Activated CD4-positive, alpha-beta T cell treated with anti-CD3 and anti-CD28 coated beads, Interleukin-2, amount 10 ng/mL, durations not matched to agents 7 days and 5 days (primary cell): ENCODE results near the gene MTHFD2L. TPM values are rescaled to one million over a fixed set of nuclear protein-coding genes. Genes with fewer than 3 reads are reported as not detected.

ENCODE experiments used
- CTCF ChIA-PET: fragments of 350-600 bp; sonication (Branson Sonifier 250); formaldehyde crosslinking; loops from one replicate; lab custom pipeline; 2021; ENCODE audit warnings: antibody characterized with exemption; lab: Charles Lee
- POLR2A ChIA-PET: fragments of 350-600 bp; sonication (Branson Sonifier 250); formaldehyde crosslinking; loops from one replicate; lab custom pipeline; 2021; ENCODE audit warnings: antibody characterized with exemption; lab: Charles Lee
- DNase-seq: peaks from one replicate; pipeline ENCODE4 v3.0.0-alpha.2; 2020
- H3K27ac Mint-ChIP-seq: one replicate; pipeline ENCODE4 v1.8.0; 2021; ENCODE audit warnings: mild to moderate bottlenecking, moderate library complexity, mixed read lengths
- H3K27me3 Mint-ChIP-seq: one replicate; pipeline ENCODE4 v1.8.0; 2021; ENCODE audit warnings: mixed read lengths
- H3K36me3 Mint-ChIP-seq: one replicate; pipeline ENCODE4 v1.8.0; 2021; ENCODE audit warnings: low read depth, mixed read lengths
- H3K4me1 Mint-ChIP-seq: one replicate; pipeline ENCODE4 v1.8.0; 2021; ENCODE audit warnings: mixed read lengths
- H3K4me3 Mint-ChIP-seq: one replicate; pipeline ENCODE4 v1.8.0; 2021; ENCODE audit warnings: mild to moderate bottlenecking, moderate library complexity, mixed read lengths
- H3K9me3 Mint-ChIP-seq: one replicate; pipeline ENCODE4 v1.8.0; 2021; ENCODE audit warnings: mixed read lengths
- total RNA-seq, 2 experiments: library from RNA; stranded (reverse); gene quantifications; one replicate each; pipeline ENCODE4 v1.2.3, GENCODE V29; 2021

MTHFD2L gene
- total RNA-seq, 2 experiments from 2014 or later, result 7.9 to 8.9 TPM

DNA sequence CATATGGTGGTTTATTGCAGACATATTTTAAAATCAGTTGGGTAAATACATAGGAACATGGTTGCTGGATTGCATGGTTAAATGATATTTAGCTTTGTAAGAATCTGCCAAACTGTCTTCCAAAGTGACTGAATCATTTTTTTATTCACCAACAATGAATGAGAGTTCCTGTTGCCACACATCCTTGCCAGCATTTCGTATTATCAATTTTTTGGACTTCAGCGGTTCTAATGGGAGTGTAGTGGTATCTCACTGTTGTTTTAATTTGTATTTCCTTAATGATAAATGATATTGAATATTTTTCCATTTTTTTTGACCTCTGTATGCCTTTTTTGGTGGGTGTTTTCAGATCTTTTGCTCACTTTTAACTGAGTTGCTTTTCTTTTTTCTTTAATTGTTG is 1.4 kb upstream of the MTHFD2L start:
- H3K27ac Mint-ChIP-seq, result no peak overlapping the region
- H3K36me3 Mint-ChIP-seq, result peaks cover 12% of the 10 kb centered on the region
- H3K27me3 Mint-ChIP-seq, result peaks cover 29% of the 10 kb centered on the region
- ChIA-PET CTCF (no interaction called here), POLR2A (no interaction called here)
- peaks cover 33% of the 10 kb centered on the region for H3K4me1 Mint-ChIP-seq
- DNase-seq, result no peak
- peak overlapping the region; percentile 77 for H3K4me3 Mint-ChIP-seq
- no peaks in the 10 kb centered on the region for H3K9me3 Mint-ChIP-seq

GRCh38 chr4:74157154-74157553 is 764 bp upstream of the MTHFD2L start:
- H3K27ac Mint-ChIP-seq, result peak overlapping the region; percentile 11
- peaks cover 14% of the 10 kb centered on the region for H3K36me3 Mint-ChIP-seq
- peaks cover 33% of the 10 kb centered on the region for H3K4me1 Mint-ChIP-seq
- H3K4me3 Mint-ChIP-seq, result peak overlapping the region; percentile 77
- no peaks in the 10 kb centered on the region for H3K9me3 Mint-ChIP-seq
- ChIA-PET POLR2A (interaction anchor here (0.6 kb wide), 1 partner anchor 430 kb away, joined by 9 read pairs; no protein-coding TSS in a partner anchor), CTCF (no interaction called here)
- no peak for DNase-seq
- peaks cover 29% of the 10 kb centered on the region for H3K27me3 Mint-ChIP-seq

GRCh38 chr4:74158466-74159142 is 686 bp downstream of the MTHFD2L start:
- Mint-ChIP-seq H3K9me3 (no peaks in the 10 kb centered on the region), H3K36me3 (peaks cover 16% of the 10 kb centered on the region), H3K4me3 (peak overlapping the region; percentile 85), H3K27me3 (peaks cover 18% of the 10 kb centered on the region), H3K4me1 (peaks cover 33% of the 10 kb centered on the region), H3K27ac (peak overlapping the region; percentile 96)
- ChIA-PET POLR2A (no interaction called here), CTCF (no interaction called here)
- DNase-seq, result no peak

DNA sequence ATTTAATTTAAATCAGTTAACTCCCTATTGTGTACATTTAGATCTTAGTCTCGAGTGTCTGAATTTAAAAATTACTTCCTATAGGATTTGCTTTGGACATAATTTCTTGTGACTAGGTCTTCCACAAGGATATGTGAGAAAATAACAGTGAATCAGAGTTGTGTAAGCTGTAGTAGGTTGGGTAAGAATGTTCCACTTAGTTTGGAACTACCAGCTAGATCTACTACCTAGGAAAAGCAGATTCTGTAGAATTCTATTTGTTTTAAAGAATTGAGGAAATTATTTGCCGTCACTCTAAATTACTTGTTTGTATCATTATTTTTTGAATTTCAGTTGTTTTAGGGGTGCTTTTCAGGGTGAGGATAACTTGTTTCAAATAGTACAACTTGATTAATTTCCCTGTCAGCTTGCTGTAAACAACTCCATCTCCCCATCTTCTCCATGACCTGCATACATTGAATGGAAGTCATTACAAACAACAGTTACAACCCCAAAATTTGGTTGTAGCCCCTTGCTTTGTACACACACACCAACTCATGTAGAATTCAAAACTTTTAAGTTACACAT is 1.3 kb downstream of the MTHFD2L start:
- Mint-ChIP-seq H3K36me3 (peaks cover 18% of the 10 kb centered on the region), H3K27me3 (peaks cover 14% of the 10 kb centered on the region), H3K9me3 (no peaks in the 10 kb centered on the region), H3K4me3 (peak overlapping the region; percentile 85), H3K4me1 (peaks cover 33% of the 10 kb centered on the region), H3K27ac (peak overlapping the region; percentile 96)
- POLR2A ChIA-PET, result no interaction called here
- DNase-seq, result no peak
- CTCF ChIA-PET, result no interaction called here

DNA sequence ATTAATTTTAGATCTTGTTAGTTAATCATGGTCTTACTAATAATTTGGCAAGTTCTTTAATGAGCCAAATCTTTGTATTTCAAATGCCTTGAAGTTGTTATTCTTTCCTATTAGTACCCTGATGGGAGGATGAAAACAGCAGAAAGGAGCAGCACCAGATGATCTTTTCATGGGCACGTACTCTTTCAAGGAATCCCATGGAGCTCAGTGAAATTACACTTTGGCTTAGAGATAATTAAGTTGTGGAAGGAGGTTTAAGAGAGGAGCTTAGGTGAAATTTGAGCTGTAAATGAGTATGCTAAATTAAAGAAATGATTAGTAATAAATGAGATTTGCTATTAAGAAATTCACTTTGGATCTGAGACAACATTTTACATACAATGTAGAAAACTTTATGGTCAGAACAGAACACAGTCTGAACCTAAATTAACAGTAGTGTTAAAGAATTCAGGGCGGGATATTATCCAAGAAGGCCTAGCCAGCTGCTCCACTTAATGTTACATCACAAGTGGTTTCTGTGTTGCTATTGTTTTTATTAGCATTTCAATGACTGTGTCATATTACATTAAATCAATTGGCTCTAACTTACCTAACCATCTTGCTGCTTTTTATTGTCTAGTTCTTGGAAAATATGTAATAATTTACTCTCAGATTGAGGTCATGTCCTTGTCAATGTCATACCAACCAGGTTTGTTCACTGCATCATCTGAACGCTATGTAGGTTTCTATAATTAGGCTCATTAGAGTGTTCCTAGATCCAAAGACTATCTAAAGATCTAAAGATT is 3.9 kb downstream of the MTHFD2L start:
- peaks cover 23% of the 10 kb centered on the region for H3K36me3 Mint-ChIP-seq
- no peak for DNase-seq
- H3K27ac Mint-ChIP-seq, result no peak overlapping the region
- no peak overlapping the region for H3K4me3 Mint-ChIP-seq
- ChIA-PET CTCF (interaction anchor here (0.7 to 1.0 kb wide), 2 partner anchors 27 to 48 kb away, joined by 3 to 4 read pairs; no protein-coding TSS in a partner anchor), POLR2A (no interaction called here)
- peaks cover 31% of the 10 kb centered on the region for H3K4me1 Mint-ChIP-seq
- H3K27me3 Mint-ChIP-seq, result peaks cover under 1% of the 10 kb centered on the region
- no peaks in the 10 kb centered on the region for H3K9me3 Mint-ChIP-seq

- ChIA-PET POLR2A (no interaction called here), CTCF (interaction anchor here (0.7 kb wide), 1 partner anchor 66 kb away, joined by 3 read pairs; no protein-coding TSS in a partner anchor)
- no peak overlapping the region for H3K4me3 Mint-ChIP-seq
- H3K27ac Mint-ChIP-seq, result no peak overlapping the region
- no peak for DNase-seq
- peaks cover 9% of the 10 kb centered on the region for H3K4me1 Mint-ChIP-seq
- peaks cover 17% of the 10 kb centered on the region for H3K36me3 Mint-ChIP-seq
- H3K9me3 Mint-ChIP-seq, result no peaks in the 10 kb centered on the region
- no peaks in the 10 kb centered on the region for H3K27me3 Mint-ChIP-seq
These were observed 8.2 kb downstream of the MTHFD2L start for GRCh38 chr4:74166135-74166534.

DNA sequence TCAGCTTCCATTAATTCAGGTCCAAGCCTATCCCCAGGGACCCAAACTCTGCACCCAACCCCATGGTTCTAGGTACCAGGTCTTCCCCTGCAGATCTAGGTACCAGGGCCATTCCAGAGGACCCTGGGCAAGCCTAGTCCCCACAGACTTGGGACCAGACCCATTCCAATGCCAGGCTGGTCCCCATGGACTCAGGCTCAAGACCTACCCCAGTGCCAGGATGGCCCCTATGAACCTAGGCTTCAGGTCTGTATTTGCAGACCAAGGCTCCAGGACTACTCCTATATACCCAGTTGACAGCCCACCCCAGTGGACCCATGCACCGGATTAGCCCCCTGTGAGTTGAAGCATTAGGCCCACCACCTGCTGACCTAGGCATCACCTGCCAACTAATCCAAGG is 8.9 kb downstream of the MTHFD2L start:
- CTCF ChIA-PET, result no interaction called here
- POLR2A ChIA-PET, result no interaction called here
- Mint-ChIP-seq H3K9me3 (no peaks in the 10 kb centered on the region), H3K27ac (no peak overlapping the region), H3K4me1 (peaks cover 5% of the 10 kb centered on the region), H3K36me3 (peaks cover 11% of the 10 kb centered on the region), H3K4me3 (no peak overlapping the region), H3K27me3 (no peaks in the 10 kb centered on the region)
- no peak for DNase-seq

- DNase-seq, result no peak
- POLR2A ChIA-PET, result no interaction called here
- CTCF ChIA-PET, result no interaction called here
- Mint-ChIP-seq H3K4me1 (peaks cover 5% of the 10 kb centered on the region), H3K4me3 (no peak overlapping the region), H3K27ac (no peak overlapping the region), H3K27me3 (no peaks in the 10 kb centered on the region), H3K9me3 (no peaks in the 10 kb centered on the region), H3K36me3 (peaks cover 11% of the 10 kb centered on the region)
These were observed 9.7 kb downstream of the MTHFD2L start for GRCh38 chr4:74167585-74167984.

- Mint-ChIP-seq H3K27ac (no peak overlapping the region), H3K27me3 (no peaks in the 10 kb centered on the region), H3K36me3 (peaks cover 9% of the 10 kb centered on the region), H3K9me3 (no peaks in the 10 kb centered on the region), H3K4me1 (peaks cover 5% of the 10 kb centered on the region), H3K4me3 (no peak overlapping the region)
- CTCF ChIA-PET, result no interaction called here
- DNase-seq, result no peak
- POLR2A ChIA-PET, result no interaction called here
These were observed 10.9 kb downstream of the MTHFD2L start for GRCh38 chr4:74168841-74169240.

DNA sequence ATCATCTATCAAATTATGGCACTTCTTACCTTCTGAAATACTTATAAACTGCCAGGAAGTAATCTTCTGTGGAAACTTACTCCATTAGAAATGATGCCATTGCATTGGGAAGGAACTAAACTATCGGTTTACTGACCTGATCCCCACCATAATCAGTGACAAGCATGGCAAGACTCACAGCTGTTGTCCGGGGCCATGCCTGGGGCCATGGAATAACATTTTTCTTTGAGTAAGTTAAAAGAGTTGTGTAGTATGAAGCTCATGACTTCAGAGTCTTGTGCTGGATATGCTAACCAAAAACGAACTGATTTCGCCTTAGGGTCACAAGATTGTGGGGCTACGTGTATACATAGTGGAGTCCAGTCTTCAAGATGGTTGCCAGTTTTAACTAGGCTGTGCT is 15.4 kb downstream of the MTHFD2L start:
- H3K9me3 Mint-ChIP-seq, result no peaks in the 10 kb centered on the region
- peaks cover 2% of the 10 kb centered on the region for H3K36me3 Mint-ChIP-seq
- ChIA-PET POLR2A (no interaction called here), CTCF (interaction anchor here (0.9 kb wide), 1 partner anchor 13 kb away, joined by 3 read pairs; no protein-coding TSS in a partner anchor)
- no peaks in the 10 kb centered on the region for H3K27me3 Mint-ChIP-seq
- DNase-seq, result no peak
- H3K4me1 Mint-ChIP-seq, result no peaks in the 10 kb centered on the region
- no peak overlapping the region for H3K4me3 Mint-ChIP-seq
- no peak overlapping the region for H3K27ac Mint-ChIP-seq

- Mint-ChIP-seq H3K9me3 (no peaks in the 10 kb centered on the region), H3K27me3 (no peaks in the 10 kb centered on the region), H3K27ac (no peak overlapping the region), H3K4me1 (no peaks in the 10 kb centered on the region), H3K4me3 (no peak overlapping the region), H3K36me3 (peaks cover 2% of the 10 kb centered on the region)
- DNase-seq, result no peak
- ChIA-PET CTCF (no interaction called here), POLR2A (no interaction called here)
These were observed 16.5 kb downstream of the MTHFD2L start for GRCh38 chr4:74174421-74174820.

DNA sequence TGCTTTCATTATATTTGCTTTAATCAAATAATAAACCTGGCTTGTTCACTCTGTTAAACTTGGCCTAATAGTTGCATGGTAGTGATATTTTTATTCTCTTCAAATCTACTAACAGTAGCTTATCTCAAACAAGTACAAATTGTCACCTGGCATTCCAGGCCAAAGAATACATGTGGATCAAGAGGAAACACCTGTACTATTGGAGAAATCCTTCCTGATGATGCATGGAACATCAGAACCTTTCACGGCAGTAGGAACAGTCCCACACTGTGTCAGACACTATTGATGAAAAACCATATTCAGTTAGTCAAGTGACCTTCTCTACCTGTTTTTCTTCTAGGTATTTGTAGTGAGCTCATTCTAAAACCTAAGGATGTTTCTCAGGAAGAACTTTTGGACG is 17.0 kb downstream of the MTHFD2L start:
- POLR2A ChIA-PET, result no interaction called here
- Mint-ChIP-seq H3K4me1 (no peaks in the 10 kb centered on the region), H3K4me3 (no peak overlapping the region), H3K27me3 (no peaks in the 10 kb centered on the region), H3K27ac (no peak overlapping the region), H3K36me3 (peaks cover 2% of the 10 kb centered on the region), H3K9me3 (no peaks in the 10 kb centered on the region)
- DNase-seq, result no peak
- CTCF ChIA-PET, result no interaction called here

- no peak overlapping the region for H3K4me3 Mint-ChIP-seq
These were observed 17.5 kb downstream of the MTHFD2L start for GRCh38 chr4:74175379-74175778.

More at GRCh38 chr4:74175379-74175778, 17.5 kb downstream of the MTHFD2L start:
- Mint-ChIP-seq H3K4me1 (no peaks in the 10 kb centered on the region), H3K27ac (no peak overlapping the region), H3K9me3 (no peaks in the 10 kb centered on the region), H3K27me3 (no peaks in the 10 kb centered on the region), H3K36me3 (peaks cover 2% of the 10 kb centered on the region)
- CTCF ChIA-PET, result no interaction called here
- POLR2A ChIA-PET, result no interaction called here
- no peak for DNase-seq
